ENCODE data around the gene NMUR2. TPM values are rescaled to one million over a fixed set of nuclear protein-coding genes. Genes with fewer than 3 reads are reported as not detected.

NMUR2 gene
- total and polyA plus RNA-seq, 2 of the 8 experiments (the other 6 are each of a cell fraction or from before 2014, with no cell fraction given), result 0.11 TPM; not detected in 1

- TF ChIP-seq CHD7 (IDR thresholded peaks at IDR 0.05; ENCODE audit: insufficient replicate concordance, low read length), result no peak
- TF ChIP-seq SUZ12 (IDR thresholded peaks at IDR 0.05; ENCODE audit: low read length), result no peak
- no peak for TF ChIP-seq POU5F1 (IDR thresholded peaks at IDR 0.05; ENCODE audit: low read depth, low read length)
- no peak for TF ChIP-seq USF2 (IDR thresholded peaks at IDR 0.05; ENCODE audit: low read length)
- no peak for TF ChIP-seq BACH1 (IDR thresholded peaks at IDR 0.05; ENCODE audit: low read length)
- no peak for TF ChIP-seq RAD21 (IDR thresholded peaks at IDR 0.05 in 1 of 2, conservative IDR thresholded peaks at IDR 0.05 in 1 of 2; ENCODE audit: low read depth in 2 of 2, low read length in 2 of 2)
These were observed 25.7 kb downstream of the NMUR2 start (continued) for GRCh38 chr5:152379331-152379730.

Measured in H1 (cell line).